ENCODE results near the gene MTM1. TPM values are rescaled to one million over a fixed set of nuclear protein-coding genes. Genes with fewer than 3 reads are reported as not detected.

MTM1 gene
- total and polyA plus RNA-seq, 2 donors (not counting 1 experiment from before 2014, with no cell fraction given) = 8.7 to 29.8 TPM

DNA sequence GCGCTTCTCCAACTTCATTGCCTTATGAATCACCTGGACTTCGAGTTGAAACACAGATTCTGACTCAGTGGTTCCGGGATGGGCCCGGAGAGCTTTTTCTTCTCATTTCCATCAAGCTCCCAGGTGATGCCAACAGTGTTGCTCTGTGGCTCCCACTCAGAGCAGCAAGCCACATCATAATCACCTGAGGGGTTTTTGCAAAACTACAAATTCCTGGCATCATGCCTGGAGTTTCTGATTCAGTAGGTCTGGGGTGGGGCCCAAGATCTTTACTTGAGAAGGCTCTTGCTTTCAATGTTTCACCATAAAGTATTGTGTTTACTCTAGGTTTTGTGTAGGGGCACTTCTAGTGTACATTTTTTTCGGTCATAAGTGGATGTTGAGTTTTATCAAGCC lies 7.0 kb downstream of the MTM1 start:
- peaks cover 59 to 67% of the 10 kb centered on the region in 2 donors for H3K4me1 ChIP-seq (ENCODE audit: control insufficient read depth in 2 of 2, insufficient read depth in 2 of 2, low read length in 2 of 2)
- no peak overlapping the region for H2AFZ ChIP-seq (ENCODE audit: insufficient read depth, low read depth, low read length, poor library complexity, severe bottlenecking)
- peaks cover 0 to 2% (median 0%) of the 10 kb centered on the region in 3 donors for H3K9me3 ChIP-seq (ENCODE audit: control extremely low read depth in 1 of 3, control insufficient read depth in 2 of 3, insufficient read depth in 1 of 3, low read length in 2 of 3)
- H3K4me2 ChIP-seq (replicated peaks; ENCODE audit: low read depth, low read length, poor library complexity, severe bottlenecking) = peak overlapping the region; percentile 57
- DNase-seq (no peak), ATAC-seq (ENCODE audit: low read depth) (no peak)
- intact Hi-C loops (cut with micrococcal nuclease) = loop anchor here (5.0 kb wide), 1 partner anchor 142 kb away; no protein-coding TSS in a partner anchor
- H3K27ac ChIP-seq (ENCODE audit: low read length in 2 of 2) = peak overlapping the region in 1 of 2 donors; percentile 12
- peaks cover 95% of the 10 kb centered on the region for H3K79me2 ChIP-seq (ENCODE audit: control insufficient read depth, insufficient read depth, low read length)
- Mint-ChIP-seq H3K4me3 (peak overlapping the region; percentile 74), H3K27ac (peak overlapping the region; percentile 82), H3K27me3 (no peaks in the 10 kb centered on the region), H3K4me1 (peaks cover 80% of the 10 kb centered on the region), H3K9me3 (ENCODE audit: insufficient read depth) (no peaks in the 10 kb centered on the region)
- H3K9ac ChIP-seq (ENCODE audit: low read length) = peak overlapping the region; percentile 29
- TF ChIP-seq EZH2 (IDR thresholded peaks at IDR 0.05; ENCODE audit: borderline replicate concordance, insufficient read depth, low read depth, low read length, poor library complexity, severe bottlenecking) = no peak
- TF ChIP-seq, protein P1, sequence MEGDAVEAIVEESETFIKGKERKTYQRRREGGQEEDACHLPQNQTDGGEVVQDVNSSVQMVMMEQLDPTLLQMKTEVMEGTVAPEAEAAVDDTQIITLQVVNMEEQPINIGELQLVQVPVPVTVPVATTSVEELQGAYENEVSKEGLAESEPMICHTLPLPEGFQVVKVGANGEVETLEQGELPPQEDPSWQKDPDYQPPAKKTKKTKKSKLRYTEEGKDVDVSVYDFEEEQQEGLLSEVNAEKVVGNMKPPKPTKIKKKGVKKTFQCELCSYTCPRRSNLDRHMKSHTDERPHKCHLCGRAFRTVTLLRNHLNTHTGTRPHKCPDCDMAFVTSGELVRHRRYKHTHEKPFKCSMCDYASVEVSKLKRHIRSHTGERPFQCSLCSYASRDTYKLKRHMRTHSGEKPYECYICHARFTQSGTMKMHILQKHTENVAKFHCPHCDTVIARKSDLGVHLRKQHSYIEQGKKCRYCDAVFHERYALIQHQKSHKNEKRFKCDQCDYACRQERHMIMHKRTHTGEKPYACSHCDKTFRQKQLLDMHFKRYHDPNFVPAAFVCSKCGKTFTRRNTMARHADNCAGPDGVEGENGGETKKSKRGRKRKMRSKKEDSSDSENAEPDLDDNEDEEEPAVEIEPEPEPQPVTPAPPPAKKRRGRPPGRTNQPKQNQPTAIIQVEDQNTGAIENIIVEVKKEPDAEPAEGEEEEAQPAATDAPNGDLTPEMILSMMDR (IDR thresholded peaks at IDR 0.05) = no peak
- ChIA-PET POLR2A (no interaction called here), CTCF (interaction anchor here (0.8 to 1.9 kb wide), 2 partner anchors 12 to 625 kb away, joined by 4 to 7 read pairs; no protein-coding TSS in a partner anchor)
- H3K27me3 ChIP-seq (replicated peaks in 1 of 4; ENCODE audit: control extremely low read depth in 1 of 4, control insufficient read depth in 3 of 4, insufficient read depth in 4 of 4, low read length in 3 of 4) = no peaks in the 10 kb centered on the region
- 51% methylated on average over 3 of the region's 5 CpGs for WGBS (ENCODE audit: insufficient coverage)
- H3K4me3 ChIP-seq (ENCODE audit: control extremely low read depth in 1 of 5, extremely low read depth in 1 of 5, insufficient read depth in 1 of 5, low read depth in 2 of 5, low read length in 4 of 5) = peak overlapping the region in 2 of 5 experiments; percentile 12 to 22
- peaks cover 22% of the 10 kb centered on the region for H4K20me1 ChIP-seq (ENCODE audit: control insufficient read depth, insufficient read depth, low read length, poor library complexity, severe bottlenecking)
- no peaks in the 10 kb centered on the region for H3K36me3 ChIP-seq (replicated peaks in 1 of 2; ENCODE audit: control extremely low read depth in 1 of 2, control insufficient read depth in 1 of 2, extremely low read depth in 1 of 2, insufficient read depth in 2 of 2, low read length in 1 of 2)

GRCh38 chrX:150577174-150577573 lies 8.8 kb downstream of the MTM1 start:
- Histone ChIP-seq H3K4me3 (ENCODE audit: control extremely low read depth in 1 of 5, extremely low read depth in 1 of 5, insufficient read depth in 1 of 5, low read depth in 2 of 5, low read length in 4 of 5) (no peak overlapping the region), H3K79me2 (ENCODE audit: control insufficient read depth, insufficient read depth, low read length) (peaks cover 88% of the 10 kb centered on the region), H3K27me3 (replicated peaks in 1 of 4; ENCODE audit: control extremely low read depth in 1 of 4, control insufficient read depth in 3 of 4, insufficient read depth in 4 of 4, low read length in 3 of 4) (no peaks in the 10 kb centered on the region), H3K9ac (ENCODE audit: low read length) (no peak overlapping the region), H3K27ac (ENCODE audit: low read length in 2 of 2) (no peak overlapping the region), H3K4me1 (ENCODE audit: control insufficient read depth in 2 of 2, insufficient read depth in 2 of 2, low read length in 2 of 2) (peaks cover 43 to 52% of the 10 kb centered on the region in 2 donors), H3K9me3 (ENCODE audit: control extremely low read depth in 1 of 3, control insufficient read depth in 2 of 3, insufficient read depth in 1 of 3, low read length in 2 of 3) (peaks cover 0 to 2% (median 0%) of the 10 kb centered on the region in 3 donors), H2AFZ (ENCODE audit: insufficient read depth, low read depth, low read length, poor library complexity, severe bottlenecking) (no peak overlapping the region), H3K36me3 (replicated peaks in 1 of 2; ENCODE audit: control extremely low read depth in 1 of 2, control insufficient read depth in 1 of 2, extremely low read depth in 1 of 2, insufficient read depth in 2 of 2, low read length in 1 of 2) (no peaks in the 10 kb centered on the region), H3K4me2 (replicated peaks; ENCODE audit: low read depth, low read length, poor library complexity, severe bottlenecking) (no peak overlapping the region), H4K20me1 (ENCODE audit: control insufficient read depth, insufficient read depth, low read length, poor library complexity, severe bottlenecking) (peaks cover 29% of the 10 kb centered on the region)
- peaks cover 74% of the 10 kb centered on the region for H3K4me1 Mint-ChIP-seq
- H3K27ac Mint-ChIP-seq = no peak overlapping the region
- no peak overlapping the region for H3K4me3 Mint-ChIP-seq
- TF ChIP-seq EZH2 (IDR thresholded peaks at IDR 0.05; ENCODE audit: borderline replicate concordance, insufficient read depth, low read depth, low read length, poor library complexity, severe bottlenecking) = no peak
- TF ChIP-seq, protein P1 (IDR thresholded peaks at IDR 0.05) = no peak
- WGBS (ENCODE audit: insufficient coverage) = no CpG with 5 or more reads among the region's 1 CpG
- no peaks in the 10 kb centered on the region for H3K9me3 Mint-ChIP-seq (ENCODE audit: insufficient read depth)
- POLR2A ChIA-PET = no interaction called here
- intact Hi-C loops (cut with micrococcal nuclease) = loop anchor here (5.0 kb wide), 1 partner anchor 140 kb away; no protein-coding TSS in a partner anchor
- DNase-seq = no peak
- ATAC-seq (ENCODE audit: low read depth) = no peak
- no peaks in the 10 kb centered on the region for H3K27me3 Mint-ChIP-seq
- CTCF ChIA-PET = no interaction called here

All from B cell (primary cell).